ENCODE results near the gene GPRC5B. TPM values are rescaled to one million over a fixed set of nuclear protein-coding genes. Genes with fewer than 3 reads are reported as not detected.

Gene GPRC5B
- total RNA-seq, 1 donor = 2.5 TPM

- Histone ChIP-seq H3K27me3 (ENCODE audit: insufficient read depth, low read length) (no peaks in the 10 kb centered on the region), H3K79me2 (ENCODE audit: insufficient read depth, low read length) (no peaks in the 10 kb centered on the region), H3K27ac (ENCODE audit: low read depth, low read length) (no peak overlapping the region), H3K4me1 (ENCODE audit: insufficient read depth, low read length) (peaks cover 8% of the 10 kb centered on the region), H4K20me1 (ENCODE audit: insufficient read depth, low read length) (no peaks in the 10 kb centered on the region), H2AFZ (ENCODE audit: low read length) (no peak overlapping the region), H3K4me2 (ENCODE audit: insufficient read depth, low read length) (no peak overlapping the region), H3K36me3 (ENCODE audit: insufficient read depth, low read length) (no peaks in the 10 kb centered on the region), H3K4me3 (ENCODE audit: insufficient read depth, low read length) (no peak overlapping the region), H3K9me3 (ENCODE audit: low read depth, low read length) (no peaks in the 10 kb centered on the region)
- no peak for TF ChIP-seq CTCF (IDR thresholded peaks at IDR 0.05; ENCODE audit: extremely low read depth, low read depth, low read length)
- DNase-seq (ENCODE audit: insufficient read length, low spot score, missing footprints) = peak; percentile 79
Measured at GRCh38 chr16:19830902-19831560, 53.6 kb downstream of the GPRC5B start.

DNA sequence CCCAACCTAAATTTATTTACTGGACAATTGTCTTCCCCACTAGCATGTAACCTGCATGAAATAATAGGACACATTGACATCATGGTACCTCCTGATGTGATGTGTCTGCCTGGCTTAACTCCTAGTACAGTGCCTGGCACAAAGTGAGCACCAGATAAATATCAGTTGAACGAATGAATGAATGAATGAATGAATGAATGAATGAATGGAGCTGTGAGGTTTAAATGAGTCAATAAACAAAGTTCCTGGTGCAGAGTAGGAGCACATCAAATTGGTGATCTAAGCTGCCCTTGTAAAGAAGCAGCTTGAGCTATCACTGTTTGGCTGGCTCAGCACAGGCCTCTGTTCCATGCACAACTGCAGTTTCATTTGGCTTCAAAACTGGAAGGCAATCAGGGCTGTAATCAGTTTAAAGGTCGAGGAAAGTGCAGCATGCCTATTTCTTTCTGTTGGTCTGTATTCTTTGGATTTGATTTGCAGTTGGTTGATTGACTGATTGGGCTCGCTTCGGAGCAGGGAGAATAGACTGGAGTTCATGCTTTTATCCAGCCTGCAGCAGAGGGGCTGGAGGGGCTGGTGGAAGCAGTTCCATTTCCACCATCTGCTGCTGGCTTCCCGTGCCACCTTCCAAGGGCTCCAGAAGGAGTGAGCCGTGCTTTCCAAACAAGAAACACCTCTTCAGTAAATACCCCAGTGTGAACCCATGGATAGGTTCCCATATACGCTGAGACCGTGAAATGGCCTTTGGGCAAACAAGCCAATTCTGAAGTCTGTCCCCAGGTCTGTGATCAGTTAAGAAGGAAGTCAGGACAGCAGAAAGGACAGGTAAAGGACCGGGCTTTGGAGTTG is 54.6 kb downstream of the GPRC5B start:
- Histone ChIP-seq H3K27ac (ENCODE audit: low read depth, low read length) (no peak overlapping the region), H3K4me3 (ENCODE audit: insufficient read depth, low read length) (no peak overlapping the region), H3K4me2 (ENCODE audit: insufficient read depth, low read length) (no peak overlapping the region), H3K27me3 (ENCODE audit: insufficient read depth, low read length) (no peaks in the 10 kb centered on the region), H3K36me3 (ENCODE audit: insufficient read depth, low read length) (no peaks in the 10 kb centered on the region), H3K4me1 (ENCODE audit: insufficient read depth, low read length) (peaks cover 6% of the 10 kb centered on the region), H2AFZ (ENCODE audit: low read length) (no peak overlapping the region), H3K9me3 (ENCODE audit: low read depth, low read length) (no peaks in the 10 kb centered on the region), H3K79me2 (ENCODE audit: insufficient read depth, low read length) (no peaks in the 10 kb centered on the region), H4K20me1 (ENCODE audit: insufficient read depth, low read length) (no peaks in the 10 kb centered on the region)
- no peak for TF ChIP-seq CTCF (IDR thresholded peaks at IDR 0.05; ENCODE audit: extremely low read depth, low read depth, low read length)
- no peak for DNase-seq (ENCODE audit: insufficient read length, low spot score, missing footprints)

DNA sequence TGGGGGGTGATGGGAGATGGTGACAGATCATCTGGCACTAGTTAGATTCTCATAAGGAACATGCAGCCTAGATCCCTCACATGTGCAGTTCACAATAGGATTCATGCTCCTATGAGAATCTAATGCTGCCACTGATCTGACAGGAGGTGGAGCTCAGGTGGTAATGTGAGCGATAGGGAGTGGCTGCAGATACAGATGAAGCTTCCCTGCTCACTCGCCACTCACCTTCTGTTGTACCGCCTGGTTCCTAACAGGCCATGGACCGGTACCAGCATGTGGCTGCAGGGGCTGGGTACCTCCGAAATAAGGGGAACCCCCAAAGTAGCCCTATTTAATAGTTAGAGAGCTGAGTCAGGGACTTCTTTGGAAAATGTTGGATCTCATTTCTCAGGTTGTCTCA is 60.4 kb downstream of the GPRC5B start:
- Histone ChIP-seq H3K27ac (ENCODE audit: low read depth, low read length) (no peak overlapping the region), H3K4me2 (ENCODE audit: insufficient read depth, low read length) (no peak overlapping the region), H3K79me2 (ENCODE audit: insufficient read depth, low read length) (no peaks in the 10 kb centered on the region), H3K9me3 (ENCODE audit: low read depth, low read length) (no peaks in the 10 kb centered on the region), H3K27me3 (ENCODE audit: insufficient read depth, low read length) (no peaks in the 10 kb centered on the region), H3K36me3 (ENCODE audit: insufficient read depth, low read length) (no peaks in the 10 kb centered on the region), H3K4me1 (ENCODE audit: insufficient read depth, low read length) (no peaks in the 10 kb centered on the region), H2AFZ (ENCODE audit: low read length) (no peak overlapping the region), H4K20me1 (ENCODE audit: insufficient read depth, low read length) (no peaks in the 10 kb centered on the region), H3K4me3 (ENCODE audit: insufficient read depth, low read length) (no peak overlapping the region)
- no peak for DNase-seq (ENCODE audit: insufficient read length, low spot score, missing footprints)
- TF ChIP-seq CTCF (IDR thresholded peaks at IDR 0.05; ENCODE audit: extremely low read depth, low read depth, low read length) = no peak

- no peak overlapping the region for H3K4me2 ChIP-seq (ENCODE audit: insufficient read depth, low read length)
- DNase-seq (ENCODE audit: insufficient read length, low spot score, missing footprints) = no peak
- no peak overlapping the region for H3K27ac ChIP-seq (ENCODE audit: low read depth, low read length)
- no peaks in the 10 kb centered on the region for H4K20me1 ChIP-seq (ENCODE audit: insufficient read depth, low read length)
- no peaks in the 10 kb centered on the region for H3K9me3 ChIP-seq (ENCODE audit: low read depth, low read length)
- no peaks in the 10 kb centered on the region for H3K36me3 ChIP-seq (ENCODE audit: insufficient read depth, low read length)
- no peaks in the 10 kb centered on the region for H3K79me2 ChIP-seq (ENCODE audit: insufficient read depth, low read length)
- H2AFZ ChIP-seq (ENCODE audit: low read length) = no peak overlapping the region
- no peak for TF ChIP-seq CTCF (IDR thresholded peaks at IDR 0.05; ENCODE audit: extremely low read depth, low read depth, low read length)
- no peaks in the 10 kb centered on the region for H3K27me3 ChIP-seq (ENCODE audit: insufficient read depth, low read length)
- no peak overlapping the region for H3K4me3 ChIP-seq (ENCODE audit: insufficient read depth, low read length)
- H3K4me1 ChIP-seq (ENCODE audit: insufficient read depth, low read length) = no peaks in the 10 kb centered on the region
Measured at GRCh38 chr16:19823322-19823721, 61.3 kb downstream of the GPRC5B start.

Measured in osteoblast (primary cell).